COLO829 (cell line): ENCODE measurements around the gene DDX27.
"Not testable (repeated sequence)": the region's sequence is repeated elsewhere in the genome, so short reads cannot be mapped to it uniquely, and the experiment has no call there.

ENCODE experiments used
- DNase-seq: peaks from one replicate; pipeline ENCODE4 v3.0.0; 2012; ENCODE audit warnings: low spot score

Gene DDX27

GRCh38 chr20:49219091-49219923 is at the start of gene DDX27:
TSS of gene DDX27 (plus strand) at chr20:49219416. CDS start at chr20:49219449, 33 bp downstream.
- DNase-seq = peak; percentile 97

- DNase-seq = no peak
Measured at GRCh38 chr20:49169547-49169946, 49.7 kb upstream of the DDX27 start.

GRCh38 chr20:49170714-49171113 is 48.5 kb upstream of the DDX27 start:
- DNase-seq = no peak

GRCh38 chr20:49171909-49172308 is 47.3 kb upstream of the DDX27 start:
- peak; percentile 28 for DNase-seq

- DNase-seq = no peak
Measured at GRCh38 chr20:49172413-49172812, 46.8 kb upstream of the DDX27 start.

GRCh38 chr20:49174183-49174582 is 45.0 kb upstream of the DDX27 start:
- DNase-seq = no peak

- no peak for DNase-seq
Measured at GRCh38 chr20:49179368-49180277, 39.6 kb upstream of the DDX27 start.

- no peak for DNase-seq
Measured at GRCh38 chr20:49181265-49181877, 37.8 kb upstream of the DDX27 start.

- DNase-seq = no peak
Measured at GRCh38 chr20:49183444-49183843, 35.8 kb upstream of the DDX27 start.

- DNase-seq = not testable (repeated sequence)
Measured at GRCh38 chr20:49184084-49184501, 35.1 kb upstream of the DDX27 start.

GRCh38 chr20:49184691-49185070 is 34.5 kb upstream of the DDX27 start:
- no peak for DNase-seq

GRCh38 chr20:49185071-49185761 is 34.0 kb upstream of the DDX27 start:
- DNase-seq = no peak

GRCh38 chr20:49186535-49187329 is 32.5 kb upstream of the DDX27 start:
- peak; percentile 60 for DNase-seq

GRCh38 chr20:49187330-49187850 is 31.8 kb upstream of the DDX27 start:
- no peak for DNase-seq

- peak; percentile 99 for DNase-seq
Measured at GRCh38 chr20:49187851-49188641, 31.2 kb upstream of the DDX27 start, which contains the start of gene STAU1. TSS of gene STAU1 (minus strand) at chr20:49188334. CDS start at chr20:49166201, 22,133 bp downstream.

GRCh38 chr20:49192944-49193518 is 26.2 kb upstream of the DDX27 start:
- not testable (repeated sequence) for DNase-seq

GRCh38 chr20:49199729-49200293 is 19.4 kb upstream of the DDX27 start:
- DNase-seq = no peak

GRCh38 chr20:49203011-49203410 is 16.2 kb upstream of the DDX27 start:
- no peak for DNase-seq

- DNase-seq = no peak
Measured at GRCh38 chr20:49203746-49204145, 15.5 kb upstream of the DDX27 start.
